Body of pancreas (tissue), 4 donors: ENCODE measurements around the gene SLC6A2.

ENCODE experiments used
- CTCF ChIP-seq, 7 experiments: fragments of 450-650 bp in 4 of 7; fragments of 200-600 bp in 3 of 7; sonication (generic) in 3 of 7; IDR thresholded peaks; one replicate each; pipeline ENCODE4 v1.5.1; 2016 to 2019; ENCODE audit warnings: antibody characterized with exemption in 7 of 7
- POLR2A ChIP-seq, 3 donors: fragments of 450-650 bp; IDR thresholded peaks; one replicate each; pipeline ENCODE4 v1.6.1; 2016; ENCODE audit warnings: antibody characterized with exemption in 3 of 3, mild to moderate bottlenecking in 2 of 3

DNA sequence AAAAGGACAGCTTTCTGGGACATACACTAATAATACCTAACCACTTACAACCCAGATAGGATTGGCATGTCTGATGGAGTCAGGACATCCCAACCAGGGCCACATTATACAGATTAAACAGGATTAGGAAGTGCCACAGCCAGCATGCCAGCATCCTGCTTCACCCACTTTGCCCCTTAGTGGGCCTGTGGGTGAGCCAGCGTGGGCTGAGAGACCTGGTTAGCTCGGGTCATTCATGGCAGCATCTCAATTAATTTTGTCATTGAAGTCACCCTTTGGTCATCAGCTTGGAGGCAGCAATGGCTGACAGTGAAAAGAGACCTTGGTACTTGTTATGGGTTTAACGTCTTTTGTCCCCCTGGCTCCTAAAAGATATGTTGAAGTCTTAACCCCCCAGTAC, 29.9 kb upstream of the SLC6A2 start:
- TF ChIP-seq CTCF (IDR thresholded peaks at IDR 0.05) = no peak
- TF ChIP-seq POLR2A (IDR thresholded peaks at IDR 0.05) = no peak
